Heart right ventricle (tissue), 16 donors: ENCODE results near the gene MOK. TPM values are rescaled to one million over a fixed set of nuclear protein-coding genes. Genes with fewer than 3 reads are reported as not detected.

Source experiments
- ATAC-seq, 8 donors: fragments of 200-7000 bp; cut with Tn5 transposase; one replicate each; pipeline ENCODE4 v1.9.1; 2020; ENCODE audit warnings: mild to moderate bottlenecking in 8 of 8, moderate library complexity in 8 of 8, moderate number of reproducible peaks in 1 of 8
- DNase-seq, 2 donors: peaks; one replicate each; pipeline ENCODE4 v3.0.0-alpha.2; 2020
- H3K27ac ChIP-seq, 10 donors: fragments of 200-600 bp; sonication (generic) in 2 of 10; one replicate each; pipeline versions ENCODE4 v1.5.0 to v1.8.0; 2020 to 2022; ENCODE audit warnings: mild to moderate bottlenecking in 3 of 10
- H3K27me3 ChIP-seq, 7 donors: fragments of 200-600 bp; one replicate each; pipeline ENCODE4 v1.8.0; 2021 to 2022; ENCODE audit warnings: mild to moderate bottlenecking in 2 of 7
- H3K36me3 ChIP-seq, 9 donors: fragments of 200-600 bp; sonication (generic) in 1 of 9; one replicate each; pipeline versions ENCODE4 v1.5.0 to v1.8.0; 2020 to 2022; ENCODE audit warnings: mild to moderate bottlenecking in 2 of 9
- H3K4me1 ChIP-seq, 9 donors: fragments of 200-600 bp; sonication (generic) in 1 of 9; one replicate each; pipeline versions ENCODE4 v1.5.0 to v1.8.0; 2020 to 2022; ENCODE audit warnings: mild to moderate bottlenecking in 4 of 9
- H3K4me3 ChIP-seq, 10 donors: fragments of 200-600 bp; sonication (generic) in 2 of 10; one replicate each; pipeline versions ENCODE4 v1.5.0 to v1.8.0; 2020 to 2022; ENCODE audit warnings: mild to moderate bottlenecking in 7 of 10, moderate library complexity in 2 of 10
- H3K9me3 ChIP-seq, 11 donors: fragments of 200-600 bp in 10 of 11; sonication (generic) in 2 of 11; one replicate each; pipeline versions ENCODE4 v1.5.0 to v1.8.0; 2013 to 2022; ENCODE audit warnings: mild to moderate bottlenecking in 2 of 11, control low read depth in 1 of 11, moderate library complexity in 1 of 11
- CTCF ChIP-seq, 9 donors: fragments of 200-600 bp; sonication (generic) in 2 of 9; IDR thresholded peaks; one replicate each; pipeline versions ENCODE4 v1.5.0 to v1.8.0; 2021 to 2022; ENCODE audit warnings: antibody characterized with exemption in 9 of 9, mild to moderate bottlenecking in 5 of 9, moderate library complexity in 1 of 9
- WGBS, 2 donors: extraction: QIAGEN DNeasy Blood & Tissue Kit; methylation state at CpG; one replicate each; pipeline ENCODE4 v1.1.7; 2013; ENCODE audit warnings: inconsistent platforms in 1 of 2; 5-methylcytosine and 5-hydroxymethylcytosine counted together
- intact Hi-C, 10 donors: fragments of 100-400 bp; cut with DNase I; formaldehyde crosslinking; loops; one replicate each; pipeline versions ENCODE4 v1.11.1 to v1.14.2; 2022
- polyA plus RNA-seq, 2 donors: library from polyadenylated mRNA; stranded (reverse); fragments of 200-250 nt; gene quantifications; one replicate each; pipeline ENCODE4 v1.2.3, GENCODE V29; 2013
- total RNA-seq, 10 donors: library from RNA; stranded (reverse); fragmentation: NEBNext Ultra II Directional in 3 of 10; extraction: Animal tissue kit (Norgen Biotek cat#: 25700) in 3 of 10; gene quantifications; one replicate each; pipeline versions ENCODE4 v1.2.1 to v1.2.4, GENCODE V29; 2021 to 2023
- donor health status: Arrhythmogenic right ventricular cardiomyopathy.
- donor health status: ischemic (EF 13 %, LVEDD 7.1; RV severe dilation, severe dysfunction).
- donor health status: healthy with polysubstance abuse.
- donor health status: DM: no; HTN: yes; CAD: no.
- donor health status: DM: no; HTN: no; CAD: no.
- donor health status: ischemic (EF 25% LVEDD 6.9; RV normal size, moderate dysfunction).
- donor health status: ischemic (EF 25% LVEDD 5.7; RV mildly dilated, moderate dysfunction).
- donor health status: healthy.
- donor health status: DM: yes; HTN: yes; CAD: no.
- donor health status: Ischemic cardiomyopathy.
- donor health status: ischemic (EF 35%, LVEDD 5.7; RV mildly dilated, moderate dysfunction).
- donor health status: nonischemic (EF 11% LVEDD 7.7; RV severe dilation, severe dysfunction).
- donor health status: DM: yes; HTN: yes; CAD: no.
- donor health status: PGD.
- donor health status: ischemic (EF 29% LVEDD 5.4; RV normal size, mild dysfunction).
- donor health status: nonischemic (EF 23%, LVEDD 6.1; RV moderate dilation, normal function).

The MOK gene
- total and polyA plus RNA-seq, 12 donors: 6.6 to 19.8 (median 10.0) TPM

- no peak for TF ChIP-seq CTCF (IDR thresholded peaks at IDR 0.05)
- Histone ChIP-seq H3K36me3 (peaks cover 0 to 93% (median 16%) of the 10 kb centered on the region in 9 donors), H3K27me3 (no peaks in the 10 kb centered on the region), H3K4me3 (no peak overlapping the region), H3K27ac (no peak overlapping the region), H3K4me1 (peaks cover 0 to 29% (median 18%) of the 10 kb centered on the region in 9 donors), H3K9me3 (no peaks in the 10 kb centered on the region)
- no peak for ATAC-seq
- WGBS, 2 donors: 94 to 96% methylated on average over 12 of the region's 12 CpGs
- intact Hi-C loops: loop anchor here in 2 of 10 donors (10.0 kb wide), 2 partner anchors 156 to 166 kb away; no protein-coding TSS in a partner anchor
- no peak for DNase-seq
These were observed 93.7 kb downstream of the MOK start for GRCh38 chr14:102211240-102211639.

- H3K9me3 ChIP-seq: no peaks in the 10 kb centered on the region
- H3K27ac ChIP-seq: no peak overlapping the region
- intact Hi-C loops: loop anchor here in 2 of 10 donors (10.0 kb wide), 2 partner anchors 156 to 166 kb away; no protein-coding TSS in a partner anchor
- WGBS, 2 donors: 87% methylated on average over 25 of the region's 25 CpGs
- H3K36me3 ChIP-seq: peaks cover 0 to 94% (median 18%) of the 10 kb centered on the region in 9 donors
- peaks cover 0 to 22% (median 11%) of the 10 kb centered on the region in 9 donors for H3K4me1 ChIP-seq
- no peak overlapping the region for H3K4me3 ChIP-seq
- ATAC-seq: no peak
- no peaks in the 10 kb centered on the region for H3K27me3 ChIP-seq
- no peak for TF ChIP-seq CTCF (IDR thresholded peaks at IDR 0.05)
- DNase-seq: no peak
These were observed 94.4 kb downstream of the MOK start for GRCh38 chr14:102210421-102211042.

GRCh38 chr14:102209224-102209966 is 95.6 kb downstream of the MOK start:
- peaks cover 0 to 94% (median 24%) of the 10 kb centered on the region in 9 donors for H3K36me3 ChIP-seq
- DNase-seq: no peak
- peaks cover 0 to 10% (median 0%) of the 10 kb centered on the region in 9 donors for H3K4me1 ChIP-seq
- peak overlapping the region in 4 of 10 donors; percentile 0 to 55 (median 38) for H3K27ac ChIP-seq
- ATAC-seq: peak; percentile 43 to 87 (median 71)
- TF ChIP-seq CTCF (IDR thresholded peaks at IDR 0.05): peak in 5 of 9 donors; percentile 26 to 51 (median 44)
- 66 to 69% methylated on average over 19 of the region's 19 CpGs for WGBS, 2 donors
- intact Hi-C loops: loop anchor here in 2 of 10 donors (5.0 to 10.0 kb wide), 2 partner anchors 57 to 65 kb away; no protein-coding TSS in a partner anchor
- H3K9me3 ChIP-seq: no peaks in the 10 kb centered on the region
- no peak overlapping the region for H3K4me3 ChIP-seq
- no peaks in the 10 kb centered on the region for H3K27me3 ChIP-seq

GRCh38 chr14:102208741-102209140 is 96.2 kb downstream of the MOK start:
- Histone ChIP-seq H3K27me3 (no peaks in the 10 kb centered on the region), H3K27ac (peak overlapping the region in 4 of 10 donors; percentile 0 to 55 (median 38)), H3K9me3 (no peaks in the 10 kb centered on the region), H3K4me1 (peaks cover 0 to 11% (median 0%) of the 10 kb centered on the region in 9 donors), H3K4me3 (no peak overlapping the region), H3K36me3 (peaks cover 0 to 97% (median 24%) of the 10 kb centered on the region in 9 donors)
- ATAC-seq (peak in 2 of 8 donors; percentile 14), DNase-seq (no peak)
- WGBS, 2 donors: 86 to 91% methylated on average over 17 of the region's 17 CpGs
- intact Hi-C loops: loop anchor here in 2 of 10 donors (5.0 to 10.0 kb wide), 2 partner anchors 56 to 64 kb away; no protein-coding TSS in a partner anchor
- no peak for TF ChIP-seq CTCF (IDR thresholded peaks at IDR 0.05)
